HepG2 (cell line): ENCODE measurements around the gene NFE2L1. TPM values are rescaled to one million over a fixed set of nuclear protein-coding genes. Genes with fewer than 3 reads are reported as not detected.

ENCODE experiments used
- CAMTA2 ChIP-seq: sonication (generic); formaldehyde crosslinking; IDR thresholded peaks from 2 replicates; pipeline ENCODE4 v1.4.0; 2020; ENCODE audit warnings: mild to moderate bottlenecking, missing genetic modification reagents, borderline replicate concordance
- CHCHD3 ChIP-seq: sonication (generic); formaldehyde crosslinking; IDR thresholded peaks from 2 replicates; pipeline ENCODE4 v1.8.0; 2022; ENCODE audit warnings: mild to moderate bottlenecking, missing genetic modification reagents, moderate library complexity
- HES4 ChIP-seq: sonication (generic); formaldehyde crosslinking; IDR thresholded peaks from 2 replicates; pipeline ENCODE4 v1.9.0; 2021; ENCODE audit warnings: mild to moderate bottlenecking, missing genetic modification reagents, borderline replicate concordance
- HOMEZ ChIP-seq: IDR thresholded peaks from 2 replicates; pipeline ENCODE4 v1.6.1; 2016; ENCODE audit warnings: low read depth
- LCORL ChIP-seq, 2 experiments: fragments of 450-650 bp in 1 of 2; sonication (generic) in 1 of 2; formaldehyde crosslinking in 1 of 2; IDR thresholded peaks; 2 replicates each; pipeline versions ENCODE4 v1.5.0 to v1.6.1; 2017 to 2020; ENCODE audit warnings: antibody characterized with exemption in 1 of 2, missing genetic modification reagents in 1 of 2
- LRRFIP1 ChIP-seq: sonication (generic); formaldehyde crosslinking; conservative IDR thresholded peaks from 2 replicates; pipeline ENCODE4 v1.4.0; 2020; ENCODE audit warnings: missing genetic modification reagents
- MYC ChIP-seq: sonication (generic); formaldehyde crosslinking; IDR thresholded peaks from 2 replicates; pipeline ENCODE4 v1.9.0; 2021; ENCODE audit warnings: missing genetic modification reagents, borderline replicate concordance
- NAIF1 ChIP-seq: sonication (generic); formaldehyde crosslinking; IDR thresholded peaks from 2 replicates; pipeline ENCODE4 v1.5.0; 2020; ENCODE audit warnings: mild to moderate bottlenecking, missing genetic modification reagents, borderline replicate concordance
- PCBP2 ChIP-seq: fragments of 200-400 bp; formaldehyde crosslinking; optimal IDR thresholded peaks from 2 replicates; pipeline ENCODE3; 2018; ENCODE audit warnings: low read length, low read depth; ENCODE audit not compliant: poor library complexity, severe bottlenecking
- SAP130 ChIP-seq: IDR thresholded peaks from 2 replicates; pipeline ENCODE4 v1.6.1; 2016; ENCODE audit warnings: low read depth
- SKIL ChIP-seq: sonication (generic); formaldehyde crosslinking; IDR thresholded peaks from 2 replicates; pipeline ENCODE4 v1.8.0; 2022; ENCODE audit warnings: missing genetic modification reagents, mild to moderate bottlenecking, moderate library complexity, borderline replicate concordance
- SRSF9 ChIP-seq: fragments of 200-400 bp; formaldehyde crosslinking; IDR thresholded peaks from 2 replicates; pipeline ENCODE4 v1.6.1; 2018; ENCODE audit warnings: borderline replicate concordance, mild to moderate bottlenecking, low read depth, low read length; ENCODE audit not compliant: insufficient read depth, poor library complexity, severe bottlenecking
- ZBTB3 ChIP-seq: sonication (generic); formaldehyde crosslinking; IDR thresholded peaks from 2 replicates; pipeline ENCODE4 v1.4.0; 2020; ENCODE audit warnings: low read depth, mild to moderate bottlenecking, moderate library complexity, missing genetic modification reagents, borderline replicate concordance
- ZEB1 ChIP-seq: IDR thresholded peaks from 2 replicates; pipeline ENCODE4 v1.6.1; 2012; ENCODE audit warnings: mild to moderate bottlenecking, low read depth, inconsistent platforms; ENCODE audit not compliant: insufficient replicate concordance
- ZFP91 ChIP-seq: sonication (generic); formaldehyde crosslinking; IDR thresholded peaks from 2 replicates; pipeline ENCODE4 v1.9.0; 2022; ENCODE audit warnings: missing genetic modification reagents, mild to moderate bottlenecking, borderline replicate concordance
- ZNF10 ChIP-seq: sonication (generic); formaldehyde crosslinking; IDR thresholded peaks from 2 replicates; pipeline ENCODE4 v1.4.0; 2020; ENCODE audit warnings: mild to moderate bottlenecking, low read depth, missing genetic modification reagents, borderline replicate concordance
- ZNF772 ChIP-seq: sonication (generic); formaldehyde crosslinking; IDR thresholded peaks from 2 replicates; pipeline ENCODE4 v1.5.0; 2020; ENCODE audit warnings: mild to moderate bottlenecking, missing genetic modification reagents
- ZNF784 ChIP-seq: sonication (generic); formaldehyde crosslinking; IDR thresholded peaks from 2 replicates; pipeline ENCODE4 v1.5.1; 2020; ENCODE audit warnings: missing genetic modification reagents, mild to moderate bottlenecking, borderline replicate concordance
- polyA plus RNA-seq, 8 experiments: library from polyadenylated mRNA; depleted of rRNA in 3 of 8; stranded (reverse) in 7 of 8; unstranded in 1 of 8; fragments of >200 nt; fragmentation: Illumina TruSeq in 4 of 8; extraction: Trizol in 4 of 8; gene quantifications; 2 replicates each; pipeline versions ENCODE4 v1.2.1 to v1.2.3, GENCODE V29; 2011 to 2016; ENCODE audit warnings: low read depth in 4 of 8, missing spikeins in 1 of 8, mixed read lengths in 1 of 8; ENCODE audit not compliant: insufficient read depth in 1 of 8
- total RNA-seq, 5 experiments: library from RNA; depleted of rRNA; stranded (reverse); fragments of >200 nt; fragmentation: Illumina TruSeq; extraction: Trizol; gene quantifications; 2 replicates each; pipeline ENCODE4 v1.2.3, GENCODE V29; 2016; ENCODE audit warnings: low read depth in 1 of 5

NFE2L1 gene
- total and polyA plus RNA-seq, 2 of the 13 experiments (the other 11 are each of a cell fraction or from before 2014, with no cell fraction given): 67.0 to 234 TPM

GRCh38 chr17:48101012-48101720, 53.0 kb downstream of the NFE2L1 start, which contains the start of gene CBX1 (continued):
- TF ChIP-seq SKIL (CRISPR knock-in tag): peak; percentile 40
- TF ChIP-seq MYC (CRISPR knock-in tag): peak; percentile 82
- TF ChIP-seq ZBTB3 (CRISPR knock-in tag): 0 out of 2 replicates have a peak, but pooled peaks have one; percentile 49
- TF ChIP-seq NAIF1 (CRISPR knock-in tag): peak; percentile 95; the same call in 1 of the 2 replicates
- TF ChIP-seq LRRFIP1 (CRISPR knock-in tag): no peak
- peak; percentile 34 for TF ChIP-seq ZEB1
- TF ChIP-seq SAP130 (CRISPR knock-in tag): peak; percentile 93
- peak; percentile 87 for TF ChIP-seq HES4 (CRISPR knock-in tag)
- TF ChIP-seq HOMEZ (CRISPR knock-in tag): 0 out of 2 replicates have a peak, but pooled peaks have one; percentile 56
- TF ChIP-seq ZNF772 (CRISPR knock-in tag): peak; percentile 98
- TF ChIP-seq CAMTA2 (CRISPR knock-in tag): peak; percentile 89
- peak; percentile 95 for TF ChIP-seq ZFP91 (CRISPR knock-in tag)
- no peak for TF ChIP-seq PCBP2
- TF ChIP-seq CHCHD3: peak; percentile 78; the same call in 1 of the 2 replicates
- TF ChIP-seq ZNF10 (CRISPR knock-in tag): no peak
- peak; percentile 91; the same call in 1 of the 2 replicates for TF ChIP-seq ZNF784 (CRISPR knock-in tag)
- TF ChIP-seq SRSF9: no peak
- no peak for TF ChIP-seq LCORL (IDR thresholded peaks at IDR 0.05)
- TF ChIP-seq LCORL (CRISPR knock-in tag; IDR thresholded peaks at IDR 0.05): peak; percentile 81
